Erythroblast (primary cell): ENCODE results near the gene LANCL1.

Source experiments
- DNase-seq, 2 experiments: peaks; one replicate each; lab custom pipeline; 2025; lab: John Stamatoyannopoulos, UW
- GATA1 ChIP-seq: IDR thresholded peaks from 2 replicates; pipeline ENCODE4 v1.6.1; 2011; ENCODE audit warnings: low read depth, mild to moderate bottlenecking, control low read depth, low read length, moderate library complexity
- POLR2A ChIP-seq: IDR thresholded peaks from 2 replicates; pipeline ENCODE4 v1.6.1; 2011; ENCODE audit warnings: mild to moderate bottlenecking, low read length

Gene LANCL1

GRCh38 chr2:210410542-210410941, 66.0 kb downstream of the LANCL1 start:
- TF ChIP-seq GATA1: no peak
- TF ChIP-seq POLR2A: no peak
- DNase-seq: no peak

- peak in 1 of 2 experiments; percentile 18 for DNase-seq
- TF ChIP-seq GATA1 (no peak), POLR2A (no peak)
Measured at GRCh38 chr2:210399440-210400041, 77.0 kb downstream of the LANCL1 start.

DNA sequence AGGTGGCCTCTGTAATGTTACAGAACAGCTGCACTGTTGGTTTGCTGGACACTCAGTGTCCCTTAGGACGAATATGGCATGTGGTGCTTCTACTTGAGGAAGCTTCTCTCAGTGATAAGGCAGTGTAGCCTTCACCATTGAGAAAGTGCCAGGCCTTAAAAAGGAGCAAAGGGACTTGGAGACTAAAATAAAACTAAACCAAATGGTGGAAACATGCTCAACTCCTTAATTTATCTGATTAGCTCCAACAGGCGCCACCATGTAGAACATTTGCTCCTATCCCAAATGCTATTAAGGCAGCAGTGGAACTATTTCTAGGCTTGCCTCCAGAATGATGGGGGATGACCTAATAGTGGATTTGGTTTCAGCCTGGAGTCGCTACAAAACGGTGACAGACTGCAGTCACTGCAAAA, 84.1 kb downstream of the LANCL1 start:
- no peak for DNase-seq
- TF ChIP-seq POLR2A: no peak
- no peak for TF ChIP-seq GATA1

GRCh38 chr2:210389856-210390255, 86.7 kb downstream of the LANCL1 start:
- TF ChIP-seq POLR2A (no peak), GATA1 (no peak)
- DNase-seq: no peak

- TF ChIP-seq POLR2A (no peak), GATA1 (no peak)
- no peak for DNase-seq
Measured at GRCh38 chr2:210388148-210388547, 88.4 kb downstream of the LANCL1 start.

DNA sequence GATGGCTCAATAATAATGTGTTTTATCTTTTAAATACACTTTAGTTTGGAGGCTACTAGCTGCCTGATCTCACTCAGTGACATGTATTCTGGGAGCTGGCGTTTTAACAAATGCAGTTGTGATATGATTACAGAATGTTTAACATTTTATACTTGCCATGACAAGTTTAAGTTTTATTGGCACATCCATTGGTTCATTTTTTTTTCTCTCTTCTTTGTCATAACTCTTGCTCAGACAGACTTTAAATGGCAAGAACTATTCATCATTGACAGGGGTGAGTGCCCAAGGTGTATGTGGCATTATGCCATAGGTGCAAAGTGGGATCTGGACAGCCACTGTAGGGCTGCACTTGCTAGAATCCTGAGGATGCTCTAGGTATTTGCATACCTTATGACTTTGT, 89.5 kb downstream of the LANCL1 start:
- no peak for DNase-seq
- no peak for TF ChIP-seq POLR2A
- TF ChIP-seq GATA1: no peak
